PC-9 (cell line): ENCODE results near the gene SLC16A2.

ENCODE experiments used
- EZH2 ChIP-seq: fragments of 200-600 bp; sonication (generic); IDR thresholded peaks from 2 replicates; pipeline ENCODE4 v1.8.0; 2017; ENCODE audit warnings: antibody characterized with exemption, low read depth
- TF ChIP-seq, protein P1 (sequence below): fragments of 200-600 bp; sonication (generic); conservative IDR thresholded peaks from 2 replicates; pipeline ENCODE4 v1.6.1; 2017; ENCODE audit warnings: mixed run types, antibody characterized with exemption, mild to moderate bottlenecking, moderate library complexity

DNA sequence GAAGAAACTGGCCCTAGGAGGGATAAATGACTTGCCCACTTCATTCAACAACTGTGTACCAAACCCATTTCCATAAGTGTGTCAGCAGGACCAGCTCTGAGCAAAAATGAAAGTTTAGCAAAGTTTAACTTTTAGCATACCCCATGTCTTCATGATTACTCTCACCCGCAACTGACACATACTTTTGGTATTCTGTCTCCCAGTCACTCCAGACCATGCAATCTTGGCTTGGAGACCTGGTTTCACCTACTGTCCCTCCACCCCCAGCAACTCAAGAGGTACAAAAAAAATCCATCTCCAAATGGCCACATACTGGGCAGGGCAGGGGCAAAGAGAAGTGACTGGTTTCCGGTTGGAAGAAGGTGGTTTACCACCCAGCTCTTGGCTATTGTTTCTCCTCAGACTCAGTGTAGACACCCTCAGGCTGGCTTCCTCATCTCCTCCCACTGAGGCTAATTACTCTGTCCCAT lies 113.3 kb downstream of the SLC16A2 start:
- TF ChIP-seq, protein P1, sequence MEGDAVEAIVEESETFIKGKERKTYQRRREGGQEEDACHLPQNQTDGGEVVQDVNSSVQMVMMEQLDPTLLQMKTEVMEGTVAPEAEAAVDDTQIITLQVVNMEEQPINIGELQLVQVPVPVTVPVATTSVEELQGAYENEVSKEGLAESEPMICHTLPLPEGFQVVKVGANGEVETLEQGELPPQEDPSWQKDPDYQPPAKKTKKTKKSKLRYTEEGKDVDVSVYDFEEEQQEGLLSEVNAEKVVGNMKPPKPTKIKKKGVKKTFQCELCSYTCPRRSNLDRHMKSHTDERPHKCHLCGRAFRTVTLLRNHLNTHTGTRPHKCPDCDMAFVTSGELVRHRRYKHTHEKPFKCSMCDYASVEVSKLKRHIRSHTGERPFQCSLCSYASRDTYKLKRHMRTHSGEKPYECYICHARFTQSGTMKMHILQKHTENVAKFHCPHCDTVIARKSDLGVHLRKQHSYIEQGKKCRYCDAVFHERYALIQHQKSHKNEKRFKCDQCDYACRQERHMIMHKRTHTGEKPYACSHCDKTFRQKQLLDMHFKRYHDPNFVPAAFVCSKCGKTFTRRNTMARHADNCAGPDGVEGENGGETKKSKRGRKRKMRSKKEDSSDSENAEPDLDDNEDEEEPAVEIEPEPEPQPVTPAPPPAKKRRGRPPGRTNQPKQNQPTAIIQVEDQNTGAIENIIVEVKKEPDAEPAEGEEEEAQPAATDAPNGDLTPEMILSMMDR: no peak
- no peak for TF ChIP-seq EZH2
